DMS53 (cell line): ENCODE data around the gene ACTG2.
"Not testable (repeated sequence)": the region's sequence is repeated elsewhere in the genome, so short reads cannot be mapped to it uniquely, and the experiment has no call there.

ENCODE experiments used
- DNase-seq: peaks from one replicate; lab custom pipeline; 2025; lab: John Stamatoyannopoulos, UW

Gene ACTG2

GRCh38 chr2:73892631-73893329 is at the start of gene ACTG2:
ACTG2 (plus strand) TSS chr2:73893008; CDS start chr2:73901312, 8,304 bp downstream.
- DNase-seq: no peak

GRCh38 chr2:73844087-73844486 is 48.7 kb upstream of the ACTG2 start:
- DNase-seq: no peak

GRCh38 chr2:73850009-73850408 is 42.8 kb upstream of the ACTG2 start:
- DNase-seq: no peak

GRCh38 chr2:73851274-73851673 is 41.5 kb upstream of the ACTG2 start:
- DNase-seq: peak; percentile 60

GRCh38 chr2:73852020-73852419 is 40.8 kb upstream of the ACTG2 start:
- no peak for DNase-seq

- no peak for DNase-seq
These were observed 37.3 kb upstream of the ACTG2 start for GRCh38 chr2:73855526-73855925.

GRCh38 chr2:73856214-73856613 is 36.6 kb upstream of the ACTG2 start:
- DNase-seq: no peak

GRCh38 chr2:73859721-73860586 is 32.9 kb upstream of the ACTG2 start:
- DNase-seq: peak; percentile 47

GRCh38 chr2:73862987-73863386 is 29.8 kb upstream of the ACTG2 start:
- DNase-seq: no peak

- DNase-seq: no peak
These were observed 24.4 kb upstream of the ACTG2 start for GRCh38 chr2:73868204-73868978.

GRCh38 chr2:73870084-73870483 is 22.7 kb upstream of the ACTG2 start:
- DNase-seq: no peak

- peak; percentile 85 for DNase-seq
These were observed 15.6 kb upstream of the ACTG2 start for GRCh38 chr2:73877071-73877802.

GRCh38 chr2:73877984-73878383 is 14.8 kb upstream of the ACTG2 start:
- DNase-seq: not testable (repeated sequence)

GRCh38 chr2:73885406-73885805 is 7.4 kb upstream of the ACTG2 start:
- DNase-seq: no peak

GRCh38 chr2:73886357-73886756 is 6.5 kb upstream of the ACTG2 start:
- DNase-seq: no peak

- not testable (repeated sequence) for DNase-seq
These were observed 5.0 kb upstream of the ACTG2 start for GRCh38 chr2:73887596-73888353.

- DNase-seq: no peak
These were observed 4.4 kb upstream of the ACTG2 start for GRCh38 chr2:73888388-73888787.

- no peak for DNase-seq
These were observed 3.6 kb upstream of the ACTG2 start for GRCh38 chr2:73889206-73889605.

GRCh38 chr2:73890301-73891092 is 2.3 kb upstream of the ACTG2 start:
- DNase-seq: no peak

- no peak for DNase-seq
These were observed 1.4 kb upstream of the ACTG2 start for GRCh38 chr2:73891276-73891901.
